ENCODE data around the gene MPRIP.
A peak's percentile ranks its signal among the peaks of the same experiment; 100 is the strongest.

The MPRIP gene

DNA sequence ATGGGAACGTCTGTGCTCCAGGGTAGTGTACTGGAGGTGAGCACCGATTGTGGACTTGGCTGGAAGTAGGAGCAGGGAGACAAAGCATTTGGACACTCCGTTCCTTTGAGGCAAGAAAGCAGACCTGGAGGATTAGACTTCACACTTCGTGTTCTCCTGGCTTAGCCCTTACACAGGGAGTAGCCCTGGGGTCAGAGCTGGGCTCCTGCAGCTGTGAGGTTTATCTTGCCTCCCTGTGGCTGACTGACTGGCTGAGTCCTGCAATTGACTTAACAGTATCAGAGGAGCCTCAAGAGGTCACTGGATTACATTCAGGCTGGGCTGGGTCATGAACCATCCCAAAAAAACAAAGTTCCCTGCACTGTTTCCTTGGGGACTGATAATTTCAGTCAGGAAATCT, 37.1 kb downstream of the MPRIP start:
- Mint-ChIP-seq H3K4me3 (no peak overlapping the region), H3K4me1 (ENCODE audit: low read depth in 2 of 2) (peaks cover 26 to 31% of the 10 kb centered on the region in 2 donors), H3K27ac (peak overlapping the region; percentile 35 to 38), H3K27me3 (no peaks in the 10 kb centered on the region), H3K36me3 (ENCODE audit: insufficient read depth) (peaks cover 38% of the 10 kb centered on the region), H3K9me3 (no peaks in the 10 kb centered on the region)
- DNase-seq (no peak), ATAC-seq (replicated peaks) (no peak)

DNA sequence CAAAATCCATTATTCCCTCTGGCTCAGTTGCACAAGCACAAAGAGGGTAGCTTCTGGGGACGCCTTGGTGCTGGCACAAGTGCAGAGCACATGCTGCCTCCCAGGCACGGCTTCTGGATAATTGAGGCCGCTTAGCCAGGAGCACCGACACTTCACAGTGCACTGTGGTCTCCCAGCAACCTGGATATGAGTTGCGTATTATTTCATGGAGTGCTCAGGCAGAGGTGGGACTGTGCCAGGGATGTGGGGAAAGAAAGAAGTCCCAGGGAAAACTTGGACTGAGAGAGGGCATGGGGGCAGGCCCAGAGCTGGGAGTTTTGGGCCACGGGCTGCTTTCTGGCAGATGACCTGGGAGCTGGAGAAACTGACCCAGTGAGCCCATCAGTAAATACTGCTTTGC, 37.5 kb downstream of the MPRIP start:
- ATAC-seq (replicated peaks) = no peak

DNA sequence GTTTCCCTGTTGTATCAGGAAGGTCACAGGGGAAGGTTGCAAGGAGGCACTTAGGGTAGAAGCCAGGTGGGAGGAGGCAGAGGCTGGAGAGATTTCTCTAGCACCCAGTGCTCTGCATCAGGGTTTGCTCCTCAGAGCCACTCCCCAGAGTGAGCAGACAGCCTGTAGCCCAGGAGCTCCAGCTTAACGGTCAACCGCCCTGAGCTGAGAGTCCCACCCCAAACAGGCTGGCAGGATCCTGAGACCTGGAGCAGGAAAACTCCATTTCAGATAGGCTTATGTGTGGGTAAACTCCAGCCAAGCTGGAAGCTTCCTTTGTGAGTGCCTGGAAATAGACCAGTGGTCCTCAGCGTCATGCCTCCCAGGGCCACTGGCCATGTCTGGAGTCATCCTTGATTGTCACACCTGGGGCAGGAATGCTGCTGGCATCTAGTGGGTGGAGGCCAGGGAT, 37.9 kb downstream of the MPRIP start:
- Mint-ChIP-seq H3K36me3 (ENCODE audit: insufficient read depth) (peaks cover 38% of the 10 kb centered on the region), H3K4me3 (no peak overlapping the region), H3K27ac (no peak overlapping the region), H3K4me1 (ENCODE audit: low read depth in 2 of 2) (peaks cover 19 to 31% of the 10 kb centered on the region in 2 donors), H3K27me3 (no peaks in the 10 kb centered on the region), H3K9me3 (no peaks in the 10 kb centered on the region)
- ATAC-seq (replicated peaks) (no peak), DNase-seq (no peak)

More for the DNA sequence above, 37.5 kb downstream of the MPRIP start:
- Mint-ChIP-seq H3K4me3 (no peak overlapping the region), H3K9me3 (no peaks in the 10 kb centered on the region), H3K27me3 (no peaks in the 10 kb centered on the region), H3K36me3 (ENCODE audit: insufficient read depth) (peaks cover 38% of the 10 kb centered on the region), H3K4me1 (ENCODE audit: low read depth in 2 of 2) (peaks cover 22 to 28% of the 10 kb centered on the region in 2 donors), H3K27ac (peak overlapping the region in 1 of 2 donors; percentile 38)
- no peak for DNase-seq

DNA sequence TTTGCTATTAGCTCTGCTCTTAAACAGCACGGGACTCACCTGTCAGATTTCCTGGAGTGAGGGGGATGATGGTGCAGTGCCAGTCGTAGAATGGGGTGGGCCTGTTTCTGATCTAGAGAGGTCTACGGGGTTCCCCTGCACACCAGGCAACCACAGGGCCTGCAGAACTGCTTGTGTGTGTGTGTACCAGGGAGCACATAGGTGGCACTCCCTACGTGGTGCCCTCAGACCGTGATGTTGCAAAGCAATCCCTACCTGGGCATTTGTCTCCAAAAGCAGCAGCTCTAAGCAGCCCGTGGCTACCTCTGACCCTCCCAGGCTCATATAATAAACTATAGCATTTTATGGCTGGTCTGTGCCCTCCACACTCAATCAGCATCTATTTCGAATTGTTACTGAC, 38.5 kb downstream of the MPRIP start:
- no peak overlapping the region for H3K4me3 Mint-ChIP-seq
- H3K4me1 Mint-ChIP-seq (ENCODE audit: low read depth in 2 of 2) = peaks cover 14 to 26% of the 10 kb centered on the region in 2 donors
- DNase-seq = no peak
- H3K27ac Mint-ChIP-seq = peak overlapping the region; percentile 4 to 36
- peaks cover 38% of the 10 kb centered on the region for H3K36me3 Mint-ChIP-seq (ENCODE audit: insufficient read depth)
- no peaks in the 10 kb centered on the region for H3K27me3 Mint-ChIP-seq
- no peak for ATAC-seq (replicated peaks)
- no peaks in the 10 kb centered on the region for H3K9me3 Mint-ChIP-seq

DNA sequence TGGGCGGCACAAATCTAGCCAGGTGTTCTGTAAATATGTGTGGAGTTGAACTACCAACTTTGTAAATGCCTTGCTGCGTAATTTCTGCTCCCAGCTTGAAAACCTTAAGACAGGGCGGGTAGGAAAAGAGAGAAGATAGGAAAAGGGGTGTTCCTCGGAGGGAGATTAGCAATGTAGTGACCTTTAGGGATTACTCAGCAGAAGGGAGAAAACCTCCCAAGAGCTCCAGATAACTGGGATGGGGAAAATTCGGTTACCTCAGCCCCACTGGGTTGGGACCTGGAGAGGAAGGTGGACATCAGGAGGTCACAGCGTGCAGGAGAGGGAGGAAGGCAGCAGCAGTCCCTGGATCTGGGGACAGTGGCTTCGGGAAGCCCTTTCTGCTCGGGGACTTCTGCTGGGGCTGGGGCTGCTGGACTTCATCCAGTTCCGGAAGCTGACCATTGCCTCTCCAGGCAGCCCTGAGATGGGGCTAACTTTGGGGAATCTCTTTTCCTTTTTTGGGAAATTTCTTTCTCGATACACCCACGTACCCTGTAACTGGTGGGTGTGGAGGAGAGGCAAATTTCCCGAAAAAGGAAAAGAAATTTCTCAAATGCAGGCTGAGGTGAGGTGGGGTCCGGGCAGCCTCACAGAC, 39.2 kb downstream of the MPRIP start:
- no peak for ATAC-seq (replicated peaks)
- no peaks in the 10 kb centered on the region for H3K27me3 Mint-ChIP-seq
- H3K4me1 Mint-ChIP-seq (ENCODE audit: low read depth in 2 of 2) = peaks cover 14 to 25% of the 10 kb centered on the region in 2 donors
- no peak overlapping the region for H3K4me3 Mint-ChIP-seq
- DNase-seq = no peak
- peaks cover 38% of the 10 kb centered on the region for H3K36me3 Mint-ChIP-seq (ENCODE audit: insufficient read depth)
- H3K27ac Mint-ChIP-seq = peak overlapping the region; percentile 4 to 36
- no peaks in the 10 kb centered on the region for H3K9me3 Mint-ChIP-seq

DNA sequence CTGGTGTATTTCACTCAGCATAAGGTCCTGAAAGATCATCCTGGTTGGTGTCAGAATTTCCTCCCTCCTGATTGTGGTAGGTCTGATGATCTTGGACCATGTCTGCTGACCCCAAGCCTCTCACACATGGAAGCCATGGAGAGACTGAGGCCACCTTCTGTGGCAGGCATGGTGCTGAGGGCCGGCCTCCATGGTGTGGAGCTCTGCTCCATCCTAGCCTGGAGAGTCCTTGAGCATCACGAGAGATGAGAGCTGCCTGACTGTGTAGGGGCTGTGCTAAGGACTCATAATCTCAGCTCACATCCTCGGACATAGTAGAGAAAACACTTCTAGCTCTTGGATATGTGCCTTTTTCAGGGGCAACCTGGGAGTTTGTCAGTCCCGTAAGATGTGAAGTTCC, 40.6 kb downstream of the MPRIP start:
- Mint-ChIP-seq H3K36me3 (ENCODE audit: insufficient read depth) (peaks cover 26% of the 10 kb centered on the region), H3K27ac (peak overlapping the region; percentile 16 to 72), H3K27me3 (no peaks in the 10 kb centered on the region), H3K4me3 (no peak overlapping the region), H3K9me3 (no peaks in the 10 kb centered on the region), H3K4me1 (ENCODE audit: low read depth in 2 of 2) (peaks cover 23 to 30% of the 10 kb centered on the region in 2 donors)
- ATAC-seq (replicated peaks) (no peak), DNase-seq (no peak)

DNA sequence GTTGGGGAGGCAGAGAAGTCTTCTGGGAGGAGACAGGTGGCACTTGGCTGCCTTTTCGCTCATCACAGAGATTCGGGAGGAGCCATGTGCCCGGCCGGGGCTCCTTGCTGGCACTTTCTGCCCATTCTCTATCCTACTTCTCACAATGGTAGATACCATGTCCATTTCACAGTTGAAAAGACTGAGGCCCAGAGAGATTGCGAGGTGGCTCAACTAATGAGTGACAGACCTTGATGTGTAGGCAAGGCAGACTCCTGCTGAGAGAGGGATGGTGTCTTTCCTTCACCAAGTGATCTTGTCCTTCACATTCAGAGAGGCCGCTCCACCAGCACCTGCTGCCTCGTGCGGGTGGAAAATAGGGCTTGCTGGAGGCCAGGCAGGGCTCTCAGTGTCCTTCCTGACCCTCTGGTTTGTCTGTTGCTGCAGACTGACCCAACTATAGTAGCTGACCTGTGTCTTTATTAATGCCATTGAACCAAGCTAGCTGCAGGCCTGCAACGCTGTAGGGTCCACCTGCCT, 42.1 kb downstream of the MPRIP start:
- DNase-seq = no peak
- Mint-ChIP-seq H3K9me3 (no peaks in the 10 kb centered on the region), H3K4me3 (no peak overlapping the region), H3K27ac (no peak overlapping the region), H3K27me3 (no peaks in the 10 kb centered on the region), H3K4me1 (ENCODE audit: low read depth in 2 of 2) (peaks cover 36 to 41% of the 10 kb centered on the region in 2 donors), H3K36me3 (ENCODE audit: insufficient read depth) (peaks cover 15% of the 10 kb centered on the region)
- no peak for ATAC-seq (replicated peaks)

DNA sequence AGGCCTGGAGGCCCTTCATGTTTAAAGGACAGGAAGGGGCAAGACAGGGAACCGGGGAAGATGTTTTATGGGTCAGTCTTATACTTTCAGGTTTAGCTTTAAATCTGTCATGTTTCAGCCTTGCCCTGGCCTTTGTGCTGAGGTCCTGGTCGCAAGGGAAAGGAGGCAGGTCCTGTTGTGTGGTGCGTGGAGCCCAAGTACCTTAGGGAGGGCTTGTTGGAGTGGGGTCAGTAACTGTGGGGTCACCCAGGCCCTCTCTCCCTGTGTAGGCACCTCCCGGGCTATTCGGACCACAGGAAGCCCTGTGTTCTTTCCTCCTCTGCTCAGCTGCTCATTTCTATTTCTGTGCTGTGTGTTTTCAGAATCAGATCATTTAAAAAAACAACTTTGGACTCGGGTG, 42.7 kb downstream of the MPRIP start:
- Mint-ChIP-seq H3K36me3 (ENCODE audit: insufficient read depth) (peaks cover 10% of the 10 kb centered on the region), H3K4me3 (no peak overlapping the region), H3K4me1 (ENCODE audit: low read depth in 2 of 2) (peaks cover 39 to 45% of the 10 kb centered on the region in 2 donors), H3K9me3 (no peaks in the 10 kb centered on the region), H3K27ac (no peak overlapping the region), H3K27me3 (no peaks in the 10 kb centered on the region)
- ATAC-seq (replicated peaks) (no peak), DNase-seq (no peak)

DNA sequence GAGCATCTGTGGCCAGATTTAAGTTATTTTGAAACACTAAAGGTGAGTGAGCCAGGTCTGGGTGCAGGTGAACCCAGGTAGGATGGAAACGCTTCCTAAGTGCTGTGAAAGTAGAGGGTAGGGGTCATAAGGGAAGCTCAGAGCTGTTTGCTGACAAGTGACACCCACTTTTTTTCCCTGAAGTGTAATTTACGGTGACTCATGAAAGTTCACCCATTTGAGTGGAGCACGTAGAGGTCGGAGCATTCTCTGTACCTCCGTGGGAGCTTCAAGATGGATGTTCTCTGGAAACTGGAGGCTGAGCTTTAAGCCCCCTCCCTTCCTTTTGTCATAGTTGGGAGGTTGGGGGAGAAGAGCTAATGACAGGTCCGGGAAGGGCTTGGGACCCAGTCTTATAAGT, 44.3 kb downstream of the MPRIP start:
- DNase-seq = no peak
- H3K4me3 Mint-ChIP-seq = no peak overlapping the region
- no peaks in the 10 kb centered on the region for H3K27me3 Mint-ChIP-seq
- no peaks in the 10 kb centered on the region for H3K9me3 Mint-ChIP-seq
- H3K36me3 Mint-ChIP-seq (ENCODE audit: insufficient read depth) = peaks cover 8% of the 10 kb centered on the region
- no peak for ATAC-seq (replicated peaks)
- H3K4me1 Mint-ChIP-seq (ENCODE audit: low read depth in 2 of 2) = peaks cover 41 to 42% of the 10 kb centered on the region in 2 donors
- peak overlapping the region; percentile 72 to 89 for H3K27ac Mint-ChIP-seq

DNA sequence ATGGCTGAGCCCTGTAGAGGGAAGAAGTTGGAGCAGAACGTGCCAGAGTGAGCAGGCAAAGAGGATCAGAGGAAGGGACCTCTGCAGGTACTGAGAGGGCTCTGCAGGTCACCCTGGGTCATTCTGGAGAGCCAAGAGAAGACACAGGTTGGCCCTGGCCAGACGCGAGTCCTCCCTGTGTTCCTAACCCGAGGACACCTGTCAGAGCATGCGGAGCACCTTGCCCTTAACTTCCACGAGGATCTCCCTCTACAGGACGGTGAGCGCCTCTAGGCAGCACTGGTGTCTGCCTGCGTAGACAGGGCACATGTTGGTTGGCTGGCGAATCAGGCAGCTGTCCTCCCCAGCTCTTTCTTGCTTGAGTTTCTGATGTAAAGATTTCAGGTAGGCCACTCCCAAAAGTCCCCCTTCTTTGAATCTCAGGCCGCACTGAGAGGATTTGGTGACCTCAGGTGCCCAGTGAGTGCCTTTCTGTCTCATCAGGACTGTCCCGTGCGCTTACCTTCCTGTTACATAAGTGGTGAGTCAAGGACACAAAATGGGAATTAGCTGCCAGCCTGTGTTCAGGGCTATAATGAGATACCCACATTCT, 45.3 kb downstream of the MPRIP start:
- DNase-seq = no peak
- Mint-ChIP-seq H3K9me3 (no peaks in the 10 kb centered on the region), H3K36me3 (ENCODE audit: insufficient read depth) (peaks cover 4% of the 10 kb centered on the region), H3K4me3 (peak overlapping the region in 1 of 2 donors; percentile 60), H3K27ac (peak overlapping the region; percentile 72 to 89), H3K27me3 (no peaks in the 10 kb centered on the region), H3K4me1 (ENCODE audit: low read depth in 2 of 2) (peaks cover 46 to 49% of the 10 kb centered on the region in 2 donors)
- ATAC-seq (replicated peaks) = no peak

DNA sequence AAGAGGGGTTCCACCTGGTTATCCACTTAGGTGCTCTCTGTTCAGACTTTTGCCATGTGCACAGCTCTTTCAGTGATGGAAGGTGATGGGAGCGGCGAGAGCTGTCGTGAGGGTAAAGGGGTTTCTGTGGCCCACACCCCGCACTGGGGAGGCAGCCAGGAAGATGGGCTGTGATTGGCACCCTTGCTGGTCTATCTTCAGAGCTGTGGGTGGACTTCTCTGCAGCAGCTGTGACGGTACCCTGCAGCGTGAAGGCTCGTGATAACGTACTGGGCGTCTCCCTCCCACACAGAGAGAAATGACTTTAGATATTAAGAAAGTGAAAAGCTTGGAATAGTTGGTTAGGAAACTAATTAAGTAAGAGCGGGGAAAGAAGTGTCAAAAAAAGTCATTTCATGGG, 45.8 kb downstream of the MPRIP start:
- Mint-ChIP-seq H3K36me3 (ENCODE audit: insufficient read depth) (peaks cover 4% of the 10 kb centered on the region), H3K4me3 (peak overlapping the region in 1 of 2 donors; percentile 60), H3K27me3 (no peaks in the 10 kb centered on the region), H3K9me3 (no peaks in the 10 kb centered on the region), H3K4me1 (ENCODE audit: low read depth in 2 of 2) (peaks cover 43 to 48% of the 10 kb centered on the region in 2 donors), H3K27ac (peak overlapping the region in 1 of 2 donors; percentile 89)
- no peak for ATAC-seq (replicated peaks)
- DNase-seq = no peak

DNA sequence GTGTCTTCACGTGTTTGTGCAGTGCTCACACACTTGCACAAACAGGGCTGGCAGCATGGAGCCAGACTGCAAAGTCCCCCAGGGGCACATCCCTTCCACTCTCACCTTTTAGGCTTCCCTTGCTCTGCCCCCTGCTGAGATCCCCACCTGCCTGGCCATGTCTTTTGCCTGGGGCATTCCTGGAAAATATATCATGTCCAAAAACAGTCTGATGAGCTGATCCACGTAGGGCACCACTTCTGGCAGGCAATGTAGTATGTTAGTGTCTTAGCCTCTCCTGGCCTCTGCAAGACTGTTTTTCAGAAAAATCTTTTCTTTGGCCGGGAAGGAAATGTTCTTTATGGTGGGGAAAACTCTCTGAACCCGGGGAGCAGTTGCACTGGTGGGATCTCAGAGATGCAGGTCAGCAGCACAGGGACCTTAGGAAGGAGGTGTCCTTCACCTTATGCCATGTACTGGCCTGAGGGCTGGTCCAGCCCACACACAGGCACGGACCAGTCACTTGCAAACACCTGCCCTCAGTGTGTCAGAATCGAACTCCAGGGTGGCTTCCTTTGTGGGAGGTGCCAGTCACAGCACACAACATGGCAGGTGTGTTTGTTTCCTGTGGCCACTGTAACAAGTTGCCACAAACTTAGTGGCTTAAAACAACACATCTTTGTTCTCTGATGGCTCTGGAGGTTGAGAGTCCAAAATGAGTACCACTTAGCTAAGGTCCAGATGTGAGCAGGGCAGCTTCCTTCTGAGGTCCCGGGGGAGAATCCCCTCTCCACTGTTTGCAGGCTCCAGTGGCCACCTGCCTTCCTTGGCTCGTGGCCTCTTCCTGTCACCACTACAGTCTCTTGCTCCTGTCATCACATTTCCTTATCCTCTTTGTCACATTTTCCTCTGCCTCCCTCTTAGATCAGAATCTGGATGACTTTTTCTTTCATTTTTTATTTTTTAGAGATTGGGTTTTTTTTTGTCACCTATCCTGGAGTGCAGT, 46.6 kb downstream of the MPRIP start:
- Mint-ChIP-seq H3K36me3 (ENCODE audit: insufficient read depth) (peaks cover 2% of the 10 kb centered on the region), H3K4me3 (peak overlapping the region in 1 of 2 donors; percentile 60), H3K9me3 (no peaks in the 10 kb centered on the region), H3K4me1 (ENCODE audit: low read depth in 2 of 2) (peaks cover 47 to 56% of the 10 kb centered on the region in 2 donors), H3K27me3 (no peaks in the 10 kb centered on the region), H3K27ac (peak overlapping the region; percentile 38 to 89)
- no peak for DNase-seq
- peak; percentile 53 for ATAC-seq (replicated peaks)

Data from effector memory CD8-positive, alpha-beta T cell (primary cell).